ENCODE results near the gene HIVEP3.

DNA sequence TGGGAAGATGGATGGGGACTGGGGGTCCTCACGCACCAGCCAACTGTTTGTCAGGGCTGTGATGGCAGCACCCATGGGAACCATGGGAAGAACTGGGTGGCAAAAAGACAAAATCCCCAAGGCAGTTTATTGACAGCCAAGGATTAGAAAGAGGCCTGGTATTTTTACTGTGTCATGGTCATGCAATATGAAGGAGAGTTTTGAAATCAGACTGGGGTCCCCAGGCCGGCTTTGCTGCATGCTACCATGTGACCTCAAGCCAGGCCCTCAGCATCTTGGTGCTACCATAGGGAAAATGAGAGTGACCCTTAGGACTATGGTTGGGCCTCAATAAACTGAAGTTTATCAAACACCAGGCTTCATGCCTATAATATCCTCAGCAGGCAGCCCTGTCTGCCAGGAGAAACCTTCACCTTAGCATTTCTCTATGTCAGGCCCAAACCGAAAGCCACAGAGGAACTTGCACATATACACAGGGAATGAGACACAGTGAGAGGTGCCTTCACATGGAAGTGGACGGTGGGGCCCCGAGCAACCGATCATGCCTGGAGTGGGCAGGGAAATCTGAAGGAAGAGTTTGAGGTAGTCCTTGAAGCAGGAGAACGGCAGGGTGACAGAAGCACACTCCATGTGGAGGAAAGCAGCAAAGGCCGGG is 203.2 kb downstream of the HIVEP3 start:
- TF ChIP-seq DBP (CRISPR knock-in tag; IDR thresholded peaks at IDR 0.05; ENCODE audit: not compliant biosample characterization): no peak
- TF ChIP-seq, protein P1, sequence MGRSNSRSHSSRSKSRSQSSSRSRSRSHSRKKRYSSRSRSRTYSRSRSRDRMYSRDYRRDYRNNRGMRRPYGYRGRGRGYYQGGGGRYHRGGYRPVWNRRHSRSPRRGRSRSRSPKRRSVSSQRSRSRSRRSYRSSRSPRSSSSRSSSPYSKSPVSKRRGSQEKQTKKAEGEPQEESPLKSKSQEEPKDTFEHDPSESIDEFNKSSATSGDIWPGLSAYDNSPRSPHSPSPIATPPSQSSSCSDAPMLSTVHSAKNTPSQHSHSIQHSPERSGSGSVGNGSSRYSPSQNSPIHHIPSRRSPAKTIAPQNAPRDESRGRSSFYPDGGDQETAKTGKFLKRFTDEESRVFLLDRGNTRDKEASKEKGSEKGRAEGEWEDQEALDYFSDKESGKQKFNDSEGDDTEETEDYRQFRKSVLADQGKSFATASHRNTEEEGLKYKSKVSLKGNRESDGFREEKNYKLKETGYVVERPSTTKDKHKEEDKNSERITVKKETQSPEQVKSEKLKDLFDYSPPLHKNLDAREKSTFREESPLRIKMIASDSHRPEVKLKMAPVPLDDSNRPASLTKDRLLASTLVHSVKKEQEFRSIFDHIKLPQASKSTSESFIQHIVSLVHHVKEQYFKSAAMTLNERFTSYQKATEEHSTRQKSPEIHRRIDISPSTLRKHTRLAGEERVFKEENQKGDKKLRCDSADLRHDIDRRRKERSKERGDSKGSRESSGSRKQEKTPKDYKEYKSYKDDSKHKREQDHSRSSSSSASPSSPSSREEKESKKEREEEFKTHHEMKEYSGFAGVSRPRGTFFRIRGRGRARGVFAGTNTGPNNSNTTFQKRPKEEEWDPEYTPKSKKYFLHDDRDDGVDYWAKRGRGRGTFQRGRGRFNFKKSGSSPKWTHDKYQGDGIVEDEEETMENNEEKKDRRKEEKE (IDR thresholded peaks at IDR 0.05): no peak
- no peak for TF ChIP-seq CTCF (CRISPR knock-in tag; IDR thresholded peaks at IDR 0.05)
- TF ChIP-seq, protein P2, sequence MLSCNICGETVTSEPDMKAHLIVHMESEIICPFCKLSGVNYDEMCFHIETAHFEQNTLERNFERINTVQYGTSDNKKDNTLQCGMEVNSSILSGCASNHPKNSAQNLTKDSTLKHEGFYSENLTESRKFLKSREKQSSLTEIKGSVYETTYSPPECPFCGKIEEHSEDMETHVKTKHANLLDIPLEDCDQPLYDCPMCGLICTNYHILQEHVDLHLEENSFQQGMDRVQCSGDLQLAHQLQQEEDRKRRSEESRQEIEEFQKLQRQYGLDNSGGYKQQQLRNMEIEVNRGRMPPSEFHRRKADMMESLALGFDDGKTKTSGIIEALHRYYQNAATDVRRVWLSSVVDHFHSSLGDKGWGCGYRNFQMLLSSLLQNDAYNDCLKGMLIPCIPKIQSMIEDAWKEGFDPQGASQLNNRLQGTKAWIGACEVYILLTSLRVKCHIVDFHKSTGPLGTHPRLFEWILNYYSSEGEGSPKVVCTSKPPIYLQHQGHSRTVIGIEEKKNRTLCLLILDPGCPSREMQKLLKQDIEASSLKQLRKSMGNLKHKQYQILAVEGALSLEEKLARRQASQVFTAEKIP (CRISPR knock-in tag; IDR thresholded peaks at IDR 0.05; ENCODE audit: borderline replicate concordance): no peak
- no peak for TF ChIP-seq KLF15 (CRISPR knock-in tag; IDR thresholded peaks at IDR 0.05; ENCODE audit: borderline replicate concordance)
- TF ChIP-seq, protein P3, sequence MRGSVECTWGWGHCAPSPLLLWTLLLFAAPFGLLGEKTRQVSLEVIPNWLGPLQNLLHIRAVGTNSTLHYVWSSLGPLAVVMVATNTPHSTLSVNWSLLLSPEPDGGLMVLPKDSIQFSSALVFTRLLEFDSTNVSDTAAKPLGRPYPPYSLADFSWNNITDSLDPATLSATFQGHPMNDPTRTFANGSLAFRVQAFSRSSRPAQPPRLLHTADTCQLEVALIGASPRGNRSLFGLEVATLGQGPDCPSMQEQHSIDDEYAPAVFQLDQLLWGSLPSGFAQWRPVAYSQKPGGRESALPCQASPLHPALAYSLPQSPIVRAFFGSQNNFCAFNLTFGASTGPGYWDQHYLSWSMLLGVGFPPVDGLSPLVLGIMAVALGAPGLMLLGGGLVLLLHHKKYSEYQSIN (CRISPR knock-in tag; IDR thresholded peaks at IDR 0.05; ENCODE audit: borderline replicate concordance): no peak
- TF ChIP-seq HDAC1 (CRISPR knock-in tag; IDR thresholded peaks at IDR 0.05): no peak
- no peak for TF ChIP-seq SMC3 (IDR thresholded peaks at IDR 0.05; ENCODE audit: low read length)
- TF ChIP-seq ZKSCAN8 (CRISPR knock-in tag; IDR thresholded peaks at IDR 0.05; ENCODE audit: borderline replicate concordance): no peak
- no peak for TF ChIP-seq ZNF564 (CRISPR knock-in tag; IDR thresholded peaks at IDR 0.05)
- no peak for TF ChIP-seq ADNP (CRISPR knock-in tag; IDR thresholded peaks at IDR 0.05)
- no peak for TF ChIP-seq MYC (CRISPR knock-in tag; IDR thresholded peaks at IDR 0.05; ENCODE audit: borderline replicate concordance)

Measured in HepG2 (cell line).